ENCODE results near the gene NOX3. TPM values are rescaled to one million over a fixed set of nuclear protein-coding genes. Genes with fewer than 3 reads are reported as not detected.

Gene NOX3
- total and polyA plus RNA-seq, 2 donors (not counting 1 experiment from before 2014, with no cell fraction given): not detected

GRCh38 chr6:155442562-155442961 lies 13.1 kb downstream of the NOX3 start:
- Histone ChIP-seq H3K4me1 (ENCODE audit: control insufficient read depth in 2 of 2, insufficient read depth in 2 of 2, low read length in 2 of 2) (peaks cover 14 to 16% of the 10 kb centered on the region in 2 donors), H3K27ac (ENCODE audit: low read length in 2 of 2) (no peak overlapping the region), H3K27me3 (replicated peaks in 1 of 4; ENCODE audit: control extremely low read depth in 1 of 4, control insufficient read depth in 3 of 4, insufficient read depth in 4 of 4, low read length in 3 of 4) (peaks cover 0 to 3% (median 0%) of the 10 kb centered on the region in 4 experiments), H3K4me2 (replicated peaks; ENCODE audit: low read depth, low read length, poor library complexity, severe bottlenecking) (no peak overlapping the region), H3K36me3 (replicated peaks in 1 of 2; ENCODE audit: control extremely low read depth in 1 of 2, control insufficient read depth in 1 of 2, extremely low read depth in 1 of 2, insufficient read depth in 2 of 2, low read length in 1 of 2) (no peaks in the 10 kb centered on the region), H2AFZ (ENCODE audit: insufficient read depth, low read depth, low read length, poor library complexity, severe bottlenecking) (no peak overlapping the region), H3K4me3 (ENCODE audit: control extremely low read depth in 1 of 5, extremely low read depth in 1 of 5, insufficient read depth in 1 of 5, low read depth in 2 of 5, low read length in 4 of 5) (no peak overlapping the region), H4K20me1 (ENCODE audit: control insufficient read depth, insufficient read depth, low read length, poor library complexity, severe bottlenecking) (no peaks in the 10 kb centered on the region), H3K9ac (ENCODE audit: low read length) (no peak overlapping the region), H3K79me2 (ENCODE audit: control insufficient read depth, insufficient read depth, low read length) (no peaks in the 10 kb centered on the region), H3K9me3 (ENCODE audit: control extremely low read depth in 1 of 3, control insufficient read depth in 2 of 3, insufficient read depth in 1 of 3, low read length in 2 of 3) (no peaks in the 10 kb centered on the region)
- no peak overlapping the region for H3K27ac Mint-ChIP-seq
- TF ChIP-seq CTCF (IDR thresholded peaks at IDR 0.05) (no peak), EZH2 (IDR thresholded peaks at IDR 0.05; ENCODE audit: borderline replicate concordance, insufficient read depth, low read depth, low read length, poor library complexity, severe bottlenecking) (no peak)
- ATAC-seq (ENCODE audit: low read depth) (no peak), DNase-seq (no peak)
- no peaks in the 10 kb centered on the region for H3K9me3 Mint-ChIP-seq (ENCODE audit: insufficient read depth)
- H3K4me1 Mint-ChIP-seq: peaks cover 18% of the 10 kb centered on the region
- WGBS (ENCODE audit: insufficient coverage): 97% methylated on average over 5 of the region's 5 CpGs
- POLR2A ChIA-PET: no interaction called here
- CTCF ChIA-PET: no interaction called here
- intact Hi-C loops (cut with micrococcal nuclease): no loop called here
- H3K27me3 Mint-ChIP-seq: peaks cover 12% of the 10 kb centered on the region
- no peak overlapping the region for H3K4me3 Mint-ChIP-seq

- H3K4me1 ChIP-seq (ENCODE audit: control insufficient read depth in 2 of 2, insufficient read depth in 2 of 2, low read length in 2 of 2): peaks cover 14 to 16% of the 10 kb centered on the region in 2 donors
- Mint-ChIP-seq H3K4me3 (no peak overlapping the region), H3K27me3 (peaks cover 4% of the 10 kb centered on the region), H3K27ac (no peak overlapping the region), H3K9me3 (ENCODE audit: insufficient read depth) (no peaks in the 10 kb centered on the region), H3K4me1 (peaks cover 18% of the 10 kb centered on the region)
- no CpG with 5 or more reads among the region's 4 CpGs for WGBS (ENCODE audit: insufficient coverage)
- no peak overlapping the region for H3K4me3 ChIP-seq (ENCODE audit: control extremely low read depth in 1 of 5, extremely low read depth in 1 of 5, insufficient read depth in 1 of 5, low read depth in 2 of 5, low read length in 4 of 5)
- no peak overlapping the region for H3K27ac ChIP-seq (ENCODE audit: low read length in 2 of 2)
- no peaks in the 10 kb centered on the region for H4K20me1 ChIP-seq (ENCODE audit: control insufficient read depth, insufficient read depth, low read length, poor library complexity, severe bottlenecking)
- H3K4me2 ChIP-seq (replicated peaks; ENCODE audit: low read depth, low read length, poor library complexity, severe bottlenecking): no peak overlapping the region
- intact Hi-C loops (cut with micrococcal nuclease): no loop called here
- no peaks in the 10 kb centered on the region for H3K9me3 ChIP-seq (ENCODE audit: control extremely low read depth in 1 of 3, control insufficient read depth in 2 of 3, insufficient read depth in 1 of 3, low read length in 2 of 3)
- POLR2A ChIA-PET: no interaction called here
- H2AFZ ChIP-seq (ENCODE audit: insufficient read depth, low read depth, low read length, poor library complexity, severe bottlenecking): no peak overlapping the region
- TF ChIP-seq CTCF (IDR thresholded peaks at IDR 0.05) (no peak), EZH2 (IDR thresholded peaks at IDR 0.05; ENCODE audit: borderline replicate concordance, insufficient read depth, low read depth, low read length, poor library complexity, severe bottlenecking) (no peak)
- peaks cover 0 to under 1% (median 0%) of the 10 kb centered on the region in 4 experiments for H3K27me3 ChIP-seq (replicated peaks in 1 of 4; ENCODE audit: control extremely low read depth in 1 of 4, control insufficient read depth in 3 of 4, insufficient read depth in 4 of 4, low read length in 3 of 4)
- no peak overlapping the region for H3K9ac ChIP-seq (ENCODE audit: low read length)
- no peaks in the 10 kb centered on the region for H3K36me3 ChIP-seq (replicated peaks in 1 of 2; ENCODE audit: control extremely low read depth in 1 of 2, control insufficient read depth in 1 of 2, extremely low read depth in 1 of 2, insufficient read depth in 2 of 2, low read length in 1 of 2)
- CTCF ChIA-PET: no interaction called here
- DNase-seq (no peak), ATAC-seq (ENCODE audit: low read depth) (no peak)
- H3K79me2 ChIP-seq (ENCODE audit: control insufficient read depth, insufficient read depth, low read length): no peaks in the 10 kb centered on the region
Measured at GRCh38 chr6:155441112-155441465, 14.6 kb downstream of the NOX3 start.

Data from B cell (primary cell).